GM12864 (cell line): ENCODE results near the gene KCNA5.

Source experiments
- DNase-seq: peaks from one replicate; pipeline ENCODE4 v3.0.0-alpha.2; 2011; ENCODE audit warnings: low read depth
- H3K4me3 ChIP-seq: 2 replicates; pipeline ENCODE4 v1.5.1; 2011; ENCODE audit warnings: mild to moderate bottlenecking, low read depth, low read length, control low read depth
- CTCF ChIP-seq: IDR thresholded peaks from 2 replicates; pipeline ENCODE4 v1.5.1; 2011; ENCODE audit warnings: low read depth, mild to moderate bottlenecking, moderate library complexity, low read length, control low read depth, inconsistent platforms; ENCODE audit errors: missing control alignments

The KCNA5 gene

GRCh38 chr12:5043589-5044419, at the start of gene KCNA5:
TSS of gene KCNA5 (plus strand) at chr12:5043879. CDS start at chr12:5044148, 269 bp downstream.
- no peak for TF ChIP-seq CTCF
- H3K4me3 ChIP-seq, result no peak within 1 kb of the TSS
- DNase-seq, result no peak

GRCh38 chr12:4994622-4995021, 49.1 kb upstream of the KCNA5 start:
- no peak for TF ChIP-seq CTCF
- no peak for DNase-seq
- no peak overlapping the region for H3K4me3 ChIP-seq

- H3K4me3 ChIP-seq, result no peak overlapping the region
- no peak for TF ChIP-seq CTCF
These were observed 47.0 kb upstream of the KCNA5 start for GRCh38 chr12:4996714-4997113.

GRCh38 chr12:4997939-4998338, 45.7 kb upstream of the KCNA5 start:
- TF ChIP-seq CTCF, result no peak
- DNase-seq, result no peak
- no peak overlapping the region for H3K4me3 ChIP-seq

More at GRCh38 chr12:4996714-4997113, 47.0 kb upstream of the KCNA5 start:
- DNase-seq, result no peak

GRCh38 chr12:5000204-5000603, 43.5 kb upstream of the KCNA5 start:
- TF ChIP-seq CTCF, result no peak
- H3K4me3 ChIP-seq, result no peak overlapping the region
- DNase-seq, result no peak

- H3K4me3 ChIP-seq, result no peak overlapping the region
- TF ChIP-seq CTCF, result no peak
- DNase-seq, result no peak
These were observed 42.9 kb upstream of the KCNA5 start for GRCh38 chr12:5000658-5001385.
